GM23338 (cell line): ENCODE results near the gene NTMT1. TPM values are rescaled to one million over a fixed set of nuclear protein-coding genes. Genes with fewer than 3 reads are reported as not detected.

Experiments
- ATAC-seq: fragments of 200-7000 bp; cut with Tn5 transposase; 3 replicates; pipeline ENCODE4 v1.9.1; 2020
- DNase-seq: peaks from one replicate; pipeline ENCODE4 v3.0.0-alpha.2; 2015; ENCODE audit warnings: low spot score
- H2AFZ ChIP-seq: fragments of 200-600 bp; sonication (generic); 2 replicates; pipeline ENCODE4 v1.8.0; 2016; ENCODE audit warnings: antibody characterized with exemption, mild to moderate bottlenecking, moderate library complexity
- H3F3A ChIP-seq: fragments of 200-600 bp; sonication (generic); replicated peaks from 2 replicates; pipeline ENCODE4 v1.8.0; 2017; ENCODE audit warnings: antibody characterized with exemption, mixed run types, low read depth
- H3K27ac ChIP-seq: fragments of 200-600 bp; sonication (generic); 2 replicates; pipeline ENCODE4 v1.6.1; 2016; ENCODE audit warnings: low read depth
- H3K27me3 ChIP-seq: fragments of 200-600 bp; sonication (generic); 2 replicates; pipeline ENCODE4 v1.8.0; 2016; ENCODE audit warnings: mild to moderate bottlenecking, mixed run types, moderate library complexity; ENCODE audit not compliant: insufficient read depth
- H3K36me3 ChIP-seq: fragments of 200-600 bp; sonication (generic); 2 replicates; pipeline ENCODE4 v1.8.0; 2016; ENCODE audit warnings: mild to moderate bottlenecking; ENCODE audit not compliant: insufficient read depth
- H3K4me1 ChIP-seq: fragments of 200-600 bp; sonication (generic); 2 replicates; pipeline ENCODE4 v1.8.0; 2016; ENCODE audit warnings: mild to moderate bottlenecking, moderate library complexity; ENCODE audit not compliant: insufficient read depth
- H3K4me2 ChIP-seq: fragments of 200-600 bp; sonication (generic); 2 replicates; pipeline ENCODE4 v1.7.1; 2017; ENCODE audit warnings: mixed run types
- H3K4me3 ChIP-seq: fragments of 200-600 bp; sonication (generic); 2 replicates; pipeline ENCODE4 v1.6.1; 2016; ENCODE audit warnings: mixed run types
- H3K79me2 ChIP-seq: fragments of 200-600 bp; sonication (generic); replicated peaks from 2 replicates; pipeline ENCODE4 v1.8.0; 2017; ENCODE audit warnings: mild to moderate bottlenecking; ENCODE audit not compliant: insufficient read depth
- H3K9me2 ChIP-seq: fragments of 200-600 bp; sonication (generic); 2 replicates; pipeline ENCODE4 v1.8.0; 2017; ENCODE audit not compliant: insufficient read depth
- H4K20me1 ChIP-seq: fragments of 200-600 bp; sonication (generic); replicated peaks from 2 replicates; pipeline ENCODE4 v1.8.0; 2017; ENCODE audit warnings: mild to moderate bottlenecking; ENCODE audit not compliant: insufficient read depth
- H3K27ac Mint-ChIP-seq: 2 replicates; pipeline ENCODE4 v1.8.0; 2020; ENCODE audit warnings: inconsistent platforms, mild to moderate bottlenecking, moderate library complexity, mixed read lengths
- H3K27me3 Mint-ChIP-seq: 3 replicates; pipeline ENCODE4 v1.8.0; 2022; ENCODE audit warnings: low read depth, mild to moderate bottlenecking, moderate library complexity, mixed read lengths, inconsistent platforms; ENCODE audit not compliant: insufficient read depth, poor library complexity
- H3K36me3 Mint-ChIP-seq: 3 replicates; pipeline ENCODE4 v1.8.0; 2021; ENCODE audit warnings: low read depth, mild to moderate bottlenecking, inconsistent platforms, moderate library complexity, mixed read lengths
- H3K4me1 Mint-ChIP-seq: 3 replicates; pipeline ENCODE4 v1.8.0; 2020; ENCODE audit warnings: mild to moderate bottlenecking, inconsistent platforms, mixed read lengths
- H3K4me3 Mint-ChIP-seq: 3 replicates; pipeline ENCODE4 v1.8.0; 2021; ENCODE audit warnings: moderate library complexity, mild to moderate bottlenecking, inconsistent platforms, mixed read lengths
- H3K9me3 Mint-ChIP-seq: 3 replicates; pipeline ENCODE4 v1.8.0; 2020; ENCODE audit warnings: moderate library complexity, mild to moderate bottlenecking, inconsistent platforms, mixed read lengths
- CREB1 ChIP-seq: fragments of 250-450 bp; sonication (Bioruptor Pico); IDR thresholded peaks from 2 replicates; pipeline ENCODE4 v1.5.0; 2020; ENCODE audit warnings: low read depth, mild to moderate bottlenecking, moderate library complexity
- CTCF ChIP-seq, 2 experiments: fragments of 200-600 bp in 1 of 2; sonication (generic) in 1 of 2; conservative IDR thresholded peaks; 2 replicates each; pipeline versions ENCODE4 v1.5.1 to v1.6.1; 2016 to 2017; ENCODE audit warnings: antibody characterized with exemption in 2 of 2, low read depth in 2 of 2, mild to moderate bottlenecking in 2 of 2, moderate library complexity in 1 of 2
- EZH2 ChIP-seq: fragments of 200-600 bp; sonication (generic); IDR thresholded peaks from one replicate; pipeline ENCODE4 v1.8.0; 2017; ENCODE audit warnings: antibody characterized with exemption, mild to moderate bottlenecking, low read depth; ENCODE audit not compliant: unreplicated experiment
- EZH2phosphoT487 ChIP-seq: fragments of 200-600 bp; sonication (generic); IDR thresholded peaks from one replicate; pipeline ENCODE4 v1.8.1; 2018; ENCODE audit warnings: antibody characterized with exemption; ENCODE audit not compliant: unreplicated experiment
- JUNB ChIP-seq: IDR thresholded peaks from one replicate; pipeline ENCODE4 v1.6.1; 2016; ENCODE audit warnings: antibody characterized with exemption; ENCODE audit not compliant: unreplicated experiment
- POLR2AphosphoS5 ChIP-seq: IDR thresholded peaks from 2 replicates; pipeline ENCODE4 v1.6.1; 2016; ENCODE audit warnings: antibody characterized with exemption, low read depth
- ZNF114 ChIP-seq: fragments of 250-450 bp; sonication (Bioruptor Pico); IDR thresholded peaks from 2 replicates; pipeline ENCODE4 v1.5.0; 2020; ENCODE audit warnings: mild to moderate bottlenecking, moderate library complexity
- ZNF331 ChIP-seq: fragments of 250-450 bp; sonication (Bioruptor Pico); IDR thresholded peaks from 2 replicates; pipeline ENCODE4 v1.5.0; 2020; ENCODE audit warnings: low read depth, mild to moderate bottlenecking, moderate library complexity
- polyA plus RNA-seq: library from polyadenylated mRNA; unstranded; fragments of >200 nt; fragmentation: Nextera tagmentation; extraction: Ambion mirVana; gene quantifications from 2 replicates; pipeline ENCODE4 v1.2.1, GENCODE V29; 2016
- total RNA-seq: library from RNA; depleted of rRNA; stranded (reverse); fragments of >200 nt; shearing (Covaris generic); gene quantifications from 2 replicates; pipeline ENCODE4 v1.2.3, GENCODE V29; 2014
- TF ChIP-seq, protein P1 (sequence below): fragments of 250-450 bp; sonication (Bioruptor Pico); IDR thresholded peaks from 2 replicates; pipeline ENCODE4 v1.5.0; 2020; ENCODE audit warnings: mild to moderate bottlenecking, moderate library complexity
- TF ChIP-seq, protein P2 (sequence below): IDR thresholded peaks from 2 replicates; pipeline ENCODE4 v1.6.1; 2016; ENCODE audit warnings: antibody characterized with exemption

The NTMT1 gene
- total and polyA plus RNA-seq, 2 experiments from 2014 or later = 59.4 to 108 TPM

- TF ChIP-seq JUNB (no peak), POLR2AphosphoS5 (no peak), EZH2 (no peak), CTCF (conservative IDR thresholded peaks at IDR 0.05; ENCODE audit: low read depth in 2 of 2) (no peak)
These were observed 18.9 kb downstream of the NTMT1 start (continued) for GRCh38 chr9:129644902-129645301.

DNA sequence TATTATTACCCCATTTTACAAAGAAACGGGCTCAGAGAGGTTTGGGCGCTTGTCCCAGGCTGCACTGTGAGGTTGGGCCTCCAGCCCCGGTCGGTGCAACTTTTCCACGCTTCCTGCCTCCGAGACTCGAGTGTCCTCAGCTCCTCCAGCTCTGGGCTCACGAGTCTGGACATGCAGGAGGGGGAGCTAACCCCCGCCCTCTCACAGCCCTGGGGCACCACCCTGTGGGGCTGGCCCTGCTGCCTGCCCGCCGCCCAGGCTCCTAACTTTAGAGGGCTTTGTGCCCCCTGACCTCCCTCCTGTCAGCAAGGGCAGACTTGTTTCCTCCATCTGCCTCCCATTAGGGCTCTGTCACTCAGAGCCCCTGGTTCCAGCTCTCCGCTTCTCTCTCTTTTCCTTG lies 20.3 kb downstream of the NTMT1 start:
- ATAC-seq (no peak), DNase-seq (no peak)
- Mint-ChIP-seq H3K9me3 (no peaks in the 10 kb centered on the region; the same call in 2 of the 3 replicates), H3K4me1 (peaks cover 2% of the 10 kb centered on the region), H3K4me3 (no peak overlapping the region), H3K27me3 (peaks cover 17% of the 10 kb centered on the region), H3K36me3 (no peaks in the 10 kb centered on the region), H3K27ac (no peak overlapping the region)
- no peak overlapping the region for H3K4me3 ChIP-seq
- no peaks in the 10 kb centered on the region for H3K9me2 ChIP-seq
- H3K4me1 ChIP-seq = no peaks in the 10 kb centered on the region
- H4K20me1 ChIP-seq = no peaks in the 10 kb centered on the region
- no peaks in the 10 kb centered on the region for H3K27me3 ChIP-seq
- no peaks in the 10 kb centered on the region for H3F3A ChIP-seq
- H3K27ac ChIP-seq = no peak overlapping the region
- no peak overlapping the region for H3K4me2 ChIP-seq
- no peak overlapping the region for H2AFZ ChIP-seq
- H3K79me2 ChIP-seq = peaks cover 5% of the 10 kb centered on the region
- H3K36me3 ChIP-seq = no peaks in the 10 kb centered on the region
- no peak for TF ChIP-seq POLR2AphosphoS5
- no peak for TF ChIP-seq EZH2phosphoT487
- no peak for TF ChIP-seq ZNF114 (CRISPR knock-in tag)
- TF ChIP-seq, protein P1, sequence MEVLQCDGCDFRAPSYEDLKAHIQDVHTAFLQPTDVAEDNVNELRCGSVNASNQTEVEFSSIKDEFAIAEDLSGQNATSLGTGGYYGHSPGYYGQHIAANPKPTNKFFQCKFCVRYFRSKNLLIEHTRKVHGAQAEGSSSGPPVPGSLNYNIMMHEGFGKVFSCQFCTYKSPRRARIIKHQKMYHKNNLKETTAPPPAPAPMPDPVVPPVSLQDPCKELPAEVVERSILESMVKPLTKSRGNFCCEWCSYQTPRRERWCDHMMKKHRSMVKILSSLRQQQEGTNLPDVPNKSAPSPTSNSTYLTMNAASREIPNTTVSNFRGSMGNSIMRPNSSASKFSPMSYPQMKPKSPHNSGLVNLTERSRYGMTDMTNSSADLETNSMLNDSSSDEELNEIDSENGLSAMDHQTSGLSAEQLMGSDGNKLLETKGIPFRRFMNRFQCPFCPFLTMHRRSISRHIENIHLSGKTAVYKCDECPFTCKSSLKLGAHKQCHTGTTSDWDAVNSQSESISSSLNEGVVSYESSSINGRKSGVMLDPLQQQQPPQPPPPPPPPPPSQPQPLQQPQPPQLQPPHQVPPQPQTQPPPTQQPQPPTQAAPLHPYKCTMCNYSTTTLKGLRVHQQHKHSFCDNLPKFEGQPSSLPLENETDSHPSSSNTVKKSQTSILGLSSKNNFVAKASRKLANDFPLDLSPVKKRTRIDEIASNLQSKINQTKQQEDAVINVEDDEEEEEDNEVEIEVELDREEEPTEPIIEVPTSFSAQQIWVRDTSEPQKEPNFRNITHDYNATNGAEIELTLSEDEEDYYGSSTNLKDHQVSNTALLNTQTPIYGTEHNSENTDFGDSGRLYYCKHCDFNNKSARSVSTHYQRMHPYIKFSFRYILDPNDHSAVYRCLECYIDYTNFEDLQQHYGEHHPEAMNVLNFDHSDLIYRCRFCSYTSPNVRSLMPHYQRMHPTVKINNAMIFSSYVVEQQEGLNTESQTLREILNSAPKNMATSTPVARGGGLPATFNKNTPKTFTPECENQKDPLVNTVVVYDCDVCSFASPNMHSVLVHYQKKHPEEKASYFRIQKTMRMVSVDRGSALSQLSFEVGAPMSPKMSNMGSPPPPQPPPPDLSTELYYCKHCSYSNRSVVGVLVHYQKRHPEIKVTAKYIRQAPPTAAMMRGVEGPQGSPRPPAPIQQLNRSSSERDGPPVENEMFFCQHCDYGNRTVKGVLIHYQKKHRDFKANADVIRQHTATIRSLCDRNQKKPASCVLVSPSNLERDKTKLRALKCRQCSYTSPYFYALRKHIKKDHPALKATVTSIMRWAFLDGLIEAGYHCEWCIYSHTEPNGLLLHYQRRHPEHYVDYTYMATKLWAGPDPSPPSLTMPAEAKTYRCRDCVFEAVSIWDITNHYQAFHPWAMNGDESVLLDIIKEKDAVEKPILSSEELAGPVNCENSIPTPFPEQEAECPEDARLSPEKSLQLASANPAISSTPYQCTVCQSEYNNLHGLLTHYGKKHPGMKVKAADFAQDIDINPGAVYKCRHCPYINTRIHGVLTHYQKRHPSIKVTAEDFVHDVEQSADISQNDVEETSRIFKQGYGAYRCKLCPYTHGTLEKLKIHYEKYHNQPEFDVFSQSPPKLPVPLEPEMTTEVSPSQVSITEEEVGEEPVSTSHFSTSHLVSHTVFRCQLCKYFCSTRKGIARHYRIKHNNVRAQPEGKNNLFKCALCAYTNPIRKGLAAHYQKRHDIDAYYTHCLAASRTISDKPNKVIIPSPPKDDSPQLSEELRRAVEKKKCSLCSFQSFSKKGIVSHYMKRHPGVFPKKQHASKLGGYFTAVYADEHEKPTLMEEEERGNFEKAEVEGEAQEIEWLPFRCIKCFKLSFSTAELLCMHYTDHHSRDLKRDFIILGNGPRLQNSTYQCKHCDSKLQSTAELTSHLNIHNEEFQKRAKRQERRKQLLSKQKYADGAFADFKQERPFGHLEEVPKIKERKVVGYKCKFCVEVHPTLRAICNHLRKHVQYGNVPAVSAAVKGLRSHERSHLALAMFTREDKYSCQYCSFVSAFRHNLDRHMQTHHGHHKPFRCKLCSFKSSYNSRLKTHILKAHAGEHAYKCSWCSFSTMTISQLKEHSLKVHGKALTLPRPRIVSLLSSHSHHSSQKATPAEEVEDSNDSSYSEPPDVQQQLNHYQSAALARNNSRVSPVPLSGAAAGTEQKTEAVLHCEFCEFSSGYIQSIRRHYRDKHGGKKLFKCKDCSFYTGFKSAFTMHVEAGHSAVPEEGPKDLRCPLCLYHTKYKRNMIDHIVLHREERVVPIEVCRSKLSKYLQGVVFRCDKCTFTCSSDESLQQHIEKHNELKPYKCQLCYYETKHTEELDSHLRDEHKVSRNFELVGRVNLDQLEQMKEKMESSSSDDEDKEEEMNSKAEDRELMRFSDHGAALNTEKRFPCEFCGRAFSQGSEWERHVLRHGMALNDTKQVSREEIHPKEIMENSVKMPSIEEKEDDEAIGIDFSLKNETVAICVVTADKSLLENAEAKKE (CRISPR knock-in tag) = no peak
- no peak for TF ChIP-seq JUNB
- TF ChIP-seq CTCF (conservative IDR thresholded peaks at IDR 0.05; ENCODE audit: low read depth in 2 of 2) = no peak
- TF ChIP-seq ZNF331 (CRISPR knock-in tag) = no peak
- TF ChIP-seq, protein P2, sequence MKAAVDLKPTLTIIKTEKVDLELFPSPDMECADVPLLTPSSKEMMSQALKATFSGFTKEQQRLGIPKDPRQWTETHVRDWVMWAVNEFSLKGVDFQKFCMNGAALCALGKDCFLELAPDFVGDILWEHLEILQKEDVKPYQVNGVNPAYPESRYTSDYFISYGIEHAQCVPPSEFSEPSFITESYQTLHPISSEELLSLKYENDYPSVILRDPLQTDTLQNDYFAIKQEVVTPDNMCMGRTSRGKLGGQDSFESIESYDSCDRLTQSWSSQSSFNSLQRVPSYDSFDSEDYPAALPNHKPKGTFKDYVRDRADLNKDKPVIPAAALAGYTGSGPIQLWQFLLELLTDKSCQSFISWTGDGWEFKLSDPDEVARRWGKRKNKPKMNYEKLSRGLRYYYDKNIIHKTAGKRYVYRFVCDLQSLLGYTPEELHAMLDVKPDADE = no peak
- TF ChIP-seq CREB1 = no peak
